ENCODE measurements around the gene WEE1. TPM values are rescaled to one million over a fixed set of nuclear protein-coding genes. Genes with fewer than 3 reads are reported as not detected.
A peak's percentile ranks its signal among the peaks of the same experiment; 100 is the strongest.

WEE1 gene
- total RNA-seq, 1 donor from 2014 or later = 10.9 TPM

DNA sequence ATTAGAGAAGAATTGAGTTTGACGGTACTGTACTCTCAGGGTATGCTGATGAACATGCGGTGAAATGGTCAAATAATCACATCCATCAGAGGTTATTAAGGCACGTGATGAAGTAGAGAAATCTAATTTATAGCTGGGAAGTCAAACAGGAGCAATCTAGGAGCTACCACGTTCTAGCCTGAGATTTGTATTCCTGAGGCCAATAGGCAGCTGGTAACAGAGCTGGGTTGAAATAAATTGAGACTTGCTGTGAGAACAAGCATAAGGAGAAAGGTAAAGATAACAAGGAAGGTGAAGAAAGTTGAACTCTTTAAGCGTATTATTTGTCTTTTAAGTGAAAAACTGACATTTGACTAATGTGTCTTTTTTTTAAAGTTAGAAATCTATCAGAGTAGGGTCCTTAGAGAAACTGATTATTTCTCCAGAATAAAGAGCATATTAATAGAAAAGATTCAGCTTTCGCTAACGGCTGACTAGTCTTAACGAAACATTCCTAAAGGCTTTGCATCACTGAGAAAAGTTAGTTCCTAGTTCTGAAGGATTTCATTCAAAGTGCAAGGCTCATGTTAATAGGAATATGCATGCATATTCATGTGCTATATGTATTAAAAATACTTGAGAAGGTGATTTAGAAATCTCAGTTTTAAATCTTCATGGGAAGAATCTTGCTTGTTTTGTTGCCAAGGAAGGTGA is 5.2 kb upstream of the WEE1 start:
- TF ChIP-seq, protein P1, sequence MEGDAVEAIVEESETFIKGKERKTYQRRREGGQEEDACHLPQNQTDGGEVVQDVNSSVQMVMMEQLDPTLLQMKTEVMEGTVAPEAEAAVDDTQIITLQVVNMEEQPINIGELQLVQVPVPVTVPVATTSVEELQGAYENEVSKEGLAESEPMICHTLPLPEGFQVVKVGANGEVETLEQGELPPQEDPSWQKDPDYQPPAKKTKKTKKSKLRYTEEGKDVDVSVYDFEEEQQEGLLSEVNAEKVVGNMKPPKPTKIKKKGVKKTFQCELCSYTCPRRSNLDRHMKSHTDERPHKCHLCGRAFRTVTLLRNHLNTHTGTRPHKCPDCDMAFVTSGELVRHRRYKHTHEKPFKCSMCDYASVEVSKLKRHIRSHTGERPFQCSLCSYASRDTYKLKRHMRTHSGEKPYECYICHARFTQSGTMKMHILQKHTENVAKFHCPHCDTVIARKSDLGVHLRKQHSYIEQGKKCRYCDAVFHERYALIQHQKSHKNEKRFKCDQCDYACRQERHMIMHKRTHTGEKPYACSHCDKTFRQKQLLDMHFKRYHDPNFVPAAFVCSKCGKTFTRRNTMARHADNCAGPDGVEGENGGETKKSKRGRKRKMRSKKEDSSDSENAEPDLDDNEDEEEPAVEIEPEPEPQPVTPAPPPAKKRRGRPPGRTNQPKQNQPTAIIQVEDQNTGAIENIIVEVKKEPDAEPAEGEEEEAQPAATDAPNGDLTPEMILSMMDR (IDR thresholded peaks at IDR 0.05) = no peak
- no peak for DNase-seq
- peak overlapping the region; percentile 92 for H3K27ac ChIP-seq
- H3K27me3 ChIP-seq = no peaks in the 10 kb centered on the region
- H3K4me1 ChIP-seq = peaks cover 22% of the 10 kb centered on the region
- no peak overlapping the region for H3K4me3 ChIP-seq
- no peaks in the 10 kb centered on the region for H3K9me3 ChIP-seq
- no peak for ATAC-seq
- intact Hi-C loops (cut with DNase I) = no loop called here
- no peaks in the 10 kb centered on the region for H3K36me3 ChIP-seq

DNA sequence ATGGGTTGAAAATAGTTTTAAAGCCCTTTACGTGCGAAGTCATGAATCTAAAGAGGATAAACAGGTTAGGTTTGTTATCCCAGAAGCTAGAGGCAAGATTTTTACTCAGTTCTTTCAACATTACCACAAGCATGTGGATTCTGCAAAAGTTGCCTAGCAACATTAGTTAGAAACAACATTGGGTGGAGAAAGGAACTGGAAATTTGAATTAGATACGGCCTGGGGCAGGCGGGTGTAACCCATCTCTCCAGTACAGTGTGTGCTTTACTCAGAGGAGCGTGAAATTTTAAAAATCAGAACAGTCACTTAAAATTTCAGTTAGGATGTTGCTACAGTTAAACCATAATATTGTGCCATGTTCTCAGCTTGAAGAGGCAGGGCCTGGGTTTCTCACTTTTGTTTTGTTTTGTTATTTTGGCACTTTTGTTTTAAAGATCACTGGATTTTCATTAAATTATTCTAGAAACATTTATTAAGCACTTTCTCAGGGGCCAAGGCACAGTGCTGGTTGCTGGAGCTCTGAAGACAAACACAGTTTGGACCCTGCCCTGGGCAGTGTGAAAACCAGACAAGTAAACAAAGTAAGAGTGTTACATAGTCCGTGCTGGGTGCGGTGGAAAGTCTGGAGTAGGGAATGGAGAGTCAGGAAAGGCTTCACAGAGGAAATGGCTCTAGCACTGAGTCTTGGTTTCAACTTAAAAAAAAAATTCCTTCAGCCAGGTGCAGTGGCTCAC is 4.4 kb upstream of the WEE1 start:
- TF ChIP-seq, protein P1 (IDR thresholded peaks at IDR 0.05) = no peak
- Histone ChIP-seq H3K4me1 (peaks cover 22% of the 10 kb centered on the region), H3K27ac (peak overlapping the region; percentile 92), H3K4me3 (no peak overlapping the region), H3K27me3 (no peaks in the 10 kb centered on the region), H3K36me3 (no peaks in the 10 kb centered on the region), H3K9me3 (no peaks in the 10 kb centered on the region)
- DNase-seq (no peak), ATAC-seq (peak; percentile 50)
- intact Hi-C loops (cut with DNase I) = no loop called here

DNA sequence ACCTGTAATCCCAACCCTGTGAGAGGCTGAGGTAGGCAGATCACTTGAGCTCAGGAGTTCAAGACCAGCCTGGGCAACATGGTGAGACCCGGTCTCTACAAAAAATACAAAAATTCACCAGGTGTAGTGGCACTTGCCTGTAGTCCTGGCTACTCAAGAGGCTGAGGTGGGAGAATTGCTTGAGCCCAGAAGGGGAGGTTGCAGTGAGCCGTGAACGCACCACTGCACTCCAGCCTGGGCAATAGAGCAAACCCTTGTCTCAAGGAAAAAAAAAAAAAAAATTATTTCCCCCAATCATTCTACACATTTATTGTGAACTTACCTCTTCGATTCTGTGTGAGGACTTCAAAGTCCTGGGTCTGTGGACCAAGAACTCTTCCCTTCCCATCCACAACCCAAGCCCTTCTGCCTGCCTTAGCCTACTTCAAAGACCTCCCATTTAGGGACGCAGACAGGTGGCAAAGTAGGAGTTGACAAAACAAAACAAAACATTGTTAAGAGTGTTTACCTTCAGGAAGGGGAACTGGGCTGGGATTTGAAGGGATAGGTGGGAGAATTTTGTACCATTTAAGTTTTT is 3.8 kb upstream of the WEE1 start:
- TF ChIP-seq, protein P1 (IDR thresholded peaks at IDR 0.05) = no peak
- Histone ChIP-seq H3K27me3 (no peaks in the 10 kb centered on the region), H3K4me1 (peaks cover 22% of the 10 kb centered on the region), H3K9me3 (no peaks in the 10 kb centered on the region), H3K27ac (peak overlapping the region; percentile 92), H3K36me3 (no peaks in the 10 kb centered on the region), H3K4me3 (no peak overlapping the region)
- intact Hi-C loops (cut with DNase I) = no loop called here
- DNase-seq (no peak), ATAC-seq (no peak)

DNA sequence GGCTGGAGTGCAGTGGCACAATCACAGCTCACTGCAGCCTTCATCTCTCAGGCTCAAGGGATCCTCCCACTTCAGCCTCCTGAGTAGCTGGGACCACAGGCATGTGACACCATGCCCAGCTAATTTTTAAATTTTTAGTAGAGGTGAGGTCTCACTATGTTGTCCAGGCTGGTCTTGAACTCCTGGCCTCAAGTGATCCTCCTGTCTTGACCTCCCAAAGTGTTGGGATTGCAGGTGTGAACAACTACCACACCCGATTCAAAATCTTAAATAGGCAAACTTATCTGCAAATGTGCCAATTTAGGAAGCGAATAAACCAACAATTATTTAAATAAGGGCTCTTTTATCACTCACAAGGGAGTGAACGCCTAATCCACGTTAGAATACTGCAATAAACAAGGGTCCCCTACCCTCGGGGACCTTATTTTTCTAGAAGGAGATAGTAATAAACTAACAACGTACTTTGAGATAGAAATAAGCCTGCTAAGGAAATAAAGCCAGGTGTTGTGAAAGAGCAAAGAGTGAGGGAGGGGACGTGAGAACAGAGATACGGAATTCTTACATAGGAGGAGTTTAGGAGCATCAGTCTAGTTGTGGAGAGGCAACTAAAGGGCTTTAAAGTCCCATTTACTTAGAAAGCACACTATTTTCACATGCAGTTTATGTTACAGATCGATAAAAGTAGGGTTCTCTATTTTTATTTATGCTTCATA is 3.0 kb upstream of the WEE1 start:
- Histone ChIP-seq H3K36me3 (no peaks in the 10 kb centered on the region), H3K4me3 (no peak overlapping the region), H3K4me1 (peaks cover 21% of the 10 kb centered on the region), H3K9me3 (no peaks in the 10 kb centered on the region), H3K27ac (peak overlapping the region; percentile 92), H3K27me3 (no peaks in the 10 kb centered on the region)
- TF ChIP-seq, protein P1 (IDR thresholded peaks at IDR 0.05) = no peak
- intact Hi-C loops (cut with DNase I) = no loop called here
- no peak for DNase-seq
- ATAC-seq = no peak

DNA sequence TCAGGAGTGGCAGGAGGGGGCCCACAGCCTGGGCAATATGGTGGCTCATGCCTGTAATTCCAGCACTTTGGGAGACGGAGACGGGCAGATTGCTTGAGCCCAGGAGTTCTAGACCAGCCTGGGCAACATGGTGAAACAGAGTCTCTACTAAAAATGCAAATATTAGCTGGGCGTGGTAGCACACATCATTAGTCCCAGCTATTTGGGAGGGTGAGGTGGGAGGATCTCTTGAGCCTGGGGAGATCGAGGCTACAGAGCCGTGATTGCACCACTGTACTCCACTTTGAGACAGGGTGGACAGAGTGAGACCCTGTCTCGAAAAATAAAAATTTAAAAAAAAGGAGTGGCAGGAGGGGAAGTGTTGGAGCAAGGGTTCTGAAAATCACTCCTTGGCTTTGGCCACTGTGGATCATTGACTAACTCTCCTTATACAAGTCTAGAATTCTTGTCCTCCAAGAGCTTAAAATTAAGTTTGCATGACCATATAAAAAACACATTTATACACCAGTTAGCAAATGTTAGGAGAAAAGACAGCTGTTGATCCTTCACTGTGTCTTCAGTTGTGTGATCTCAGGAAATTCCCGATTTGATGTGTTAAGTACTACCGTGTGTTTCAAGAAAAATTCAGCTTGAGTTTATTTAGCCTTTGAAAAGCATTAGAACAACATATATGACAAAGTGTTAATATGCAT is 2.3 kb upstream of the WEE1 start:
- H3K4me1 ChIP-seq = peaks cover 16% of the 10 kb centered on the region
- peak overlapping the region; percentile 13 for H3K27ac ChIP-seq

More for the DNA sequence above, 2.3 kb upstream of the WEE1 start:
- Histone ChIP-seq H3K9me3 (no peaks in the 10 kb centered on the region), H3K4me3 (no peak overlapping the region), H3K36me3 (no peaks in the 10 kb centered on the region), H3K27me3 (no peaks in the 10 kb centered on the region)
- TF ChIP-seq, protein P1 (IDR thresholded peaks at IDR 0.05) = no peak
- DNase-seq (no peak), ATAC-seq (no peak)
- intact Hi-C loops (cut with DNase I) = no loop called here
